Measurements from ENCODE around the gene CORO1C.

The CORO1C gene

GRCh38 chr12:108768591-108769500 lies 37.5 kb upstream of the CORO1C start:
- peak overlapping the region; percentile 66 for H3K4me3 ChIP-seq (ENCODE audit: low read length)
- no peaks in the 10 kb centered on the region for H3K27me3 ChIP-seq (ENCODE audit: control insufficient read depth, insufficient read depth, low read length)
- no peaks in the 10 kb centered on the region for H3K36me3 ChIP-seq (ENCODE audit: control insufficient read depth, insufficient read depth, low read length)
- peaks cover 15% of the 10 kb centered on the region for H3K4me1 ChIP-seq (ENCODE audit: control insufficient read depth, insufficient read depth, low read length)
- peak overlapping the region; percentile 59 for H3K27ac ChIP-seq (ENCODE audit: low read depth, low read length)
- H3K9ac ChIP-seq (ENCODE audit: low read length) = no peak overlapping the region

GRCh38 chr12:108766294-108766693 lies 35.0 kb upstream of the CORO1C start:
- Histone ChIP-seq H3K4me1 (ENCODE audit: control insufficient read depth, insufficient read depth, low read length) (peaks cover 5% of the 10 kb centered on the region), H3K27ac (ENCODE audit: low read depth, low read length) (no peak overlapping the region), H3K27me3 (ENCODE audit: control insufficient read depth, insufficient read depth, low read length) (no peaks in the 10 kb centered on the region), H3K9ac (ENCODE audit: low read length) (no peak overlapping the region), H3K36me3 (ENCODE audit: control insufficient read depth, insufficient read depth, low read length) (no peaks in the 10 kb centered on the region), H3K4me3 (ENCODE audit: low read length) (no peak overlapping the region)

DNA sequence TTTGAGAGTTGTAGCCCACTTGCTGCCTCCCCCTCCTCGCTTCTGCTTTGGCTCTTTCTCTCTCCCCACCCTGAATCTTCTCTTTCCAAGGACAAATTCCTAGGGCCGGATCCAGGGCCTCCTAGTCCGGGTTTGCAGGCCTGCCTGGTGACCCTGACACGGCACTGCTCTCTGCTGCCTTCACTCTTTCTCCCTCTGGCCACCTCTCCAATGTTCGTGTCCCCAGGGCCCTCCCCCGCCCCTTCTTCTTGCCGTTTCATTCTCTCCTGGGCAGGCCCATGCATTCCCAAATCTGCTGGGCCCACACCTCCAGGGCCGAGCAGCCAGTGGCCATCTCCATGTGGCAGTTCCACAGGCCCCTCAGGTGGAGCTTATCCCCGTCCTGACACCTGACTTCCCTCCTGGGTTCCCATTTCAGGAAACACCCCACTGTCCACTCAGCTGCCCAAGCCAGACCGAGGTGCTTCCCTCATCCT lies 34.0 kb upstream of the CORO1C start:
- H3K4me3 ChIP-seq (ENCODE audit: low read length) = no peak overlapping the region
- H3K27me3 ChIP-seq (ENCODE audit: control insufficient read depth, insufficient read depth, low read length) = no peaks in the 10 kb centered on the region
- no peak overlapping the region for H3K9ac ChIP-seq (ENCODE audit: low read length)
- no peak overlapping the region for H3K27ac ChIP-seq (ENCODE audit: low read depth, low read length)
- H3K36me3 ChIP-seq (ENCODE audit: control insufficient read depth, insufficient read depth, low read length) = no peaks in the 10 kb centered on the region
- H3K4me1 ChIP-seq (ENCODE audit: control insufficient read depth, insufficient read depth, low read length) = peaks cover 5% of the 10 kb centered on the region

DNA sequence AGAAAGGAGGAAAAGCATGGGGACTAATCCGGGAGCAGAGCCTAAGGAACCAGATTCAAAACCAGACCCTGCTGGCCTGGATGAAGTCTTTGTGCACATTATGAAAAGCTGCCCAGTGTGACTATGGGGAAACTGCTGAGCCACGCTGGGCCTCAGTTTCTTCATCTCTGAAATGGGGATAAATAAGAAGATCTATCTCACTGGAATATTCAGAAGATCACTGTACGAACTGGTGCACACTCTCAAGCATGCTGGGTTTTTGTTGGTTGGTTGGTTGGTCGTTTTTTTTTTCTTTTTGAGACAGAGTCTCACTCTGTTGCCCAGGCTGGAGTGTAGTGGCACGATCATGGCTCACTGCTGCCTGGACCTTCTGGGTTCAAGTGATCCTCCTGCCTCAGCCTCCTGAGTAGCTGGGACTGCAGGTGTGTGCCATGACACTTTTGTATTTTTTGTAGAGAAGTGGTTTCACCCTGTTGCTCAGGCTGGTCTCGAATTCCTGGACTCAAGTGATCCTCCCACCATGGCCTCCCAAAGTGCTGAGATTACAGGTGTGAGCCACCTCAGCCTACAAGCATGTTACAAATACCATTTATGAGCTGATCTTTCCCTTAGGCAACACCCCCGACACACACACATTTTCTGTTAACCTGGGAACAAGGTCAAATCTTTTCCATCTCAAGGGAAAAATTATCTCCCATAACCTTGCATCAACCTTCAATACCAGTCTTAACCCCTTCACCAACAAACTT lies 33.4 kb upstream of the CORO1C start:
- no peaks in the 10 kb centered on the region for H3K27me3 ChIP-seq (ENCODE audit: control insufficient read depth, insufficient read depth, low read length)
- H3K4me1 ChIP-seq (ENCODE audit: control insufficient read depth, insufficient read depth, low read length) = peaks cover 5% of the 10 kb centered on the region
- H3K4me3 ChIP-seq (ENCODE audit: low read length) = no peak overlapping the region
- no peaks in the 10 kb centered on the region for H3K36me3 ChIP-seq (ENCODE audit: control insufficient read depth, insufficient read depth, low read length)
- no peak overlapping the region for H3K27ac ChIP-seq (ENCODE audit: low read depth, low read length)
- H3K9ac ChIP-seq (ENCODE audit: low read length) = no peak overlapping the region

- Histone ChIP-seq H3K27me3 (ENCODE audit: control insufficient read depth, insufficient read depth, low read length) (no peaks in the 10 kb centered on the region), H3K4me1 (ENCODE audit: control insufficient read depth, insufficient read depth, low read length) (no peaks in the 10 kb centered on the region), H3K9ac (ENCODE audit: low read length) (no peak overlapping the region), H3K36me3 (ENCODE audit: control insufficient read depth, insufficient read depth, low read length) (no peaks in the 10 kb centered on the region), H3K4me3 (ENCODE audit: low read length) (no peak overlapping the region), H3K27ac (ENCODE audit: low read depth, low read length) (no peak overlapping the region)
Observed at GRCh38 chr12:108761226-108761625, 29.9 kb upstream of the CORO1C start.

- no peak overlapping the region for H3K4me3 ChIP-seq (ENCODE audit: low read length)
- no peaks in the 10 kb centered on the region for H3K27me3 ChIP-seq (ENCODE audit: control insufficient read depth, insufficient read depth, low read length)
- no peak overlapping the region for H3K9ac ChIP-seq (ENCODE audit: low read length)
- no peak overlapping the region for H3K27ac ChIP-seq (ENCODE audit: low read depth, low read length)
- no peaks in the 10 kb centered on the region for H3K36me3 ChIP-seq (ENCODE audit: control insufficient read depth, insufficient read depth, low read length)
- H3K4me1 ChIP-seq (ENCODE audit: control insufficient read depth, insufficient read depth, low read length) = no peaks in the 10 kb centered on the region
Observed at GRCh38 chr12:108759924-108760323, 28.6 kb upstream of the CORO1C start.

GRCh38 chr12:108757856-108758255 lies 26.5 kb upstream of the CORO1C start:
- Histone ChIP-seq H3K4me3 (ENCODE audit: low read length) (no peak overlapping the region), H3K4me1 (ENCODE audit: control insufficient read depth, insufficient read depth, low read length) (no peaks in the 10 kb centered on the region), H3K27ac (ENCODE audit: low read depth, low read length) (no peak overlapping the region), H3K9ac (ENCODE audit: low read length) (no peak overlapping the region), H3K27me3 (ENCODE audit: control insufficient read depth, insufficient read depth, low read length) (no peaks in the 10 kb centered on the region), H3K36me3 (ENCODE audit: control insufficient read depth, insufficient read depth, low read length) (no peaks in the 10 kb centered on the region)

DNA sequence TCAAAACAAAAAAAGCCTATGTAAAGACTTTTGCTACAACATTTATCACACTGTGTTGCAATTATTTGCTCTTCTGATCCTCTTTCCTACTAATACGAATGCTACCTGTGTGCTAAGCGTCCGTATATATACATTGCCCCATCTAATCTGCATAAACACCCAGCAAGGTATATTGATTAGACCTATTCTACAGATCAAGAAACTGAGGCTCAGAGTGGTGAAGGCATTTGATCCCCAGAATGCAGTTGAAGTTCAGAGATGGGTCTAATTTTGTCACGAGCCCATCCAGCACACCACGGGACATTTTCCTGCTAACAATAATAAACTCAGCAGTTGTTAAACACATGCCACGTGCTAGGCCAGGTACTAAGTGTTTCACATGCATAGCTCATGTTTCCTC lies 25.1 kb upstream of the CORO1C start:
- no peak overlapping the region for H3K4me3 ChIP-seq (ENCODE audit: low read length)

GRCh38 chr12:108755481-108755880 lies 24.2 kb upstream of the CORO1C start:
- no peak overlapping the region for H3K9ac ChIP-seq (ENCODE audit: low read length)
- no peaks in the 10 kb centered on the region for H3K27me3 ChIP-seq (ENCODE audit: control insufficient read depth, insufficient read depth, low read length)
- H3K27ac ChIP-seq (ENCODE audit: low read depth, low read length) = no peak overlapping the region
- H3K4me1 ChIP-seq (ENCODE audit: control insufficient read depth, insufficient read depth, low read length) = peaks cover 4% of the 10 kb centered on the region
- no peaks in the 10 kb centered on the region for H3K36me3 ChIP-seq (ENCODE audit: control insufficient read depth, insufficient read depth, low read length)
- H3K4me3 ChIP-seq (ENCODE audit: low read length) = no peak overlapping the region

More for the DNA sequence above, 25.1 kb upstream of the CORO1C start:
- Histone ChIP-seq H3K27ac (ENCODE audit: low read depth, low read length) (no peak overlapping the region), H3K9ac (ENCODE audit: low read length) (no peak overlapping the region), H3K27me3 (ENCODE audit: control insufficient read depth, insufficient read depth, low read length) (no peaks in the 10 kb centered on the region), H3K4me1 (ENCODE audit: control insufficient read depth, insufficient read depth, low read length) (peaks cover 4% of the 10 kb centered on the region), H3K36me3 (ENCODE audit: control insufficient read depth, insufficient read depth, low read length) (no peaks in the 10 kb centered on the region)

DNA sequence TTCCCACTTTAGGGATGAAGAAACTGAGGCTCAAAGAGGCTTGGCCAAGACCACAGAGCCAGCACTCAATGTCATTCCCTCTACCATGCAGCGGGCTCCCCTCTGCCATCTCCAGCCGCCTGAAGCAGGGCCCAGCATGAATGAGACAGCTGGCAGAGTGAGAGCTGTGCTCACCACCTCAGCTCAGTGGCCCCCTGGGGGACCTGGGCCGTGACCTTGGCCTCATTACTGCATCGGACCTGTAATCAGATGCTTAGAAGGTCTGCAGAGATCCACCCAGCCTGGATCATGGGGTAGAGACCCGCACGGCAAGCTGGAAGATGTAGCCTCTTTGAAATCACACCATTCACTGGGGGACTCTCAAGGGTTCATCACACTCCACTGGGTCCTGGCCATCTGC lies 22.7 kb upstream of the CORO1C start:
- H3K4me3 ChIP-seq (ENCODE audit: low read length) = no peak overlapping the region
- H3K27ac ChIP-seq (ENCODE audit: low read depth, low read length) = no peak overlapping the region

GRCh38 chr12:108752387-108752786 lies 21.1 kb upstream of the CORO1C start:
- Histone ChIP-seq H3K4me3 (ENCODE audit: low read length) (no peak overlapping the region), H3K4me1 (ENCODE audit: control insufficient read depth, insufficient read depth, low read length) (peaks cover 4% of the 10 kb centered on the region), H3K9ac (ENCODE audit: low read length) (no peak overlapping the region), H3K27me3 (ENCODE audit: control insufficient read depth, insufficient read depth, low read length) (no peaks in the 10 kb centered on the region), H3K36me3 (ENCODE audit: control insufficient read depth, insufficient read depth, low read length) (no peaks in the 10 kb centered on the region), H3K27ac (ENCODE audit: low read depth, low read length) (peak overlapping the region; percentile 25)

More for the DNA sequence above, 22.7 kb upstream of the CORO1C start:
- Histone ChIP-seq H3K36me3 (ENCODE audit: control insufficient read depth, insufficient read depth, low read length) (no peaks in the 10 kb centered on the region), H3K27me3 (ENCODE audit: control insufficient read depth, insufficient read depth, low read length) (no peaks in the 10 kb centered on the region), H3K9ac (ENCODE audit: low read length) (no peak overlapping the region), H3K4me1 (ENCODE audit: control insufficient read depth, insufficient read depth, low read length) (peaks cover 4% of the 10 kb centered on the region)

GRCh38 chr12:108751821-108752220 lies 20.5 kb upstream of the CORO1C start:
- Histone ChIP-seq H3K27ac (ENCODE audit: low read depth, low read length) (peak overlapping the region; percentile 25), H3K36me3 (ENCODE audit: control insufficient read depth, insufficient read depth, low read length) (no peaks in the 10 kb centered on the region), H3K4me3 (ENCODE audit: low read length) (no peak overlapping the region), H3K4me1 (ENCODE audit: control insufficient read depth, insufficient read depth, low read length) (peaks cover 4% of the 10 kb centered on the region), H3K9ac (ENCODE audit: low read length) (no peak overlapping the region), H3K27me3 (ENCODE audit: control insufficient read depth, insufficient read depth, low read length) (no peaks in the 10 kb centered on the region)

Data from rectal smooth muscle tissue (tissue), 1 donor.